BLaER1 treated with 17β-estradiol and CSF1 and Interleukin-3, amounts not matched to agents 10 nM and 100 nM (cell line): ENCODE data around the gene PXMP4.
"Not testable (repeated sequence)": the region's sequence is repeated elsewhere in the genome, so short reads cannot be mapped to it uniquely, and the experiment has no call there.

ENCODE experiments used
- H3K27ac ChIP-seq, 11 experiments: shearing (Covaris generic); formaldehyde crosslinking; 2 replicates each; pipeline ENCODE4 v1.8.1; 2022
- H3K27me3 ChIP-seq, 11 experiments: shearing (Covaris generic); formaldehyde crosslinking; 2 replicates each; pipeline ENCODE4 v1.8.1; 2022
- H3K36me3 ChIP-seq, 11 experiments: shearing (Covaris generic); formaldehyde crosslinking; 2 replicates each; pipeline ENCODE4 v1.8.1; 2022
- H3K4me1 ChIP-seq, 10 experiments: shearing (Covaris generic); formaldehyde crosslinking; 2 replicates each; pipeline ENCODE4 v1.8.1; 2022
- H3K4me2 ChIP-seq, 11 experiments: shearing (Covaris generic); formaldehyde crosslinking; 2 replicates each; pipeline ENCODE4 v1.8.1; 2022
- H3K4me3 ChIP-seq, 10 experiments: shearing (Covaris generic); formaldehyde crosslinking; 2 replicates each; pipeline ENCODE4 v1.8.1; 2022
- H3K9ac ChIP-seq, 11 experiments: shearing (Covaris generic); formaldehyde crosslinking; 2 replicates each; pipeline ENCODE4 v1.8.1; 2022
- H3K9me3 ChIP-seq, 11 experiments: shearing (Covaris generic); formaldehyde crosslinking; replicated peaks in 1 of 11; 2 replicates each; pipeline ENCODE4 v1.8.1; 2022
- H4K20me1 ChIP-seq, 11 experiments: shearing (Covaris generic); formaldehyde crosslinking; 2 replicates each; pipeline ENCODE4 v1.8.1; 2022
- Cebpa-rat ChIP-seq, 11 experiments: shearing (Covaris generic); IDR thresholded peaks; 2 replicates each; pipeline ENCODE4 v1.8.1; 2022

The PXMP4 gene

GRCh38 chr20:33709905-33710541 lies 10.1 kb downstream of the PXMP4 start:
- TF ChIP-seq Cebpa-rat (IDR thresholded peaks at IDR 0.05), result no peak
- Histone ChIP-seq H3K4me2 (no peak overlapping the region), H3K36me3 (no peaks in the 10 kb centered on the region), H3K4me3 (no peak overlapping the region), H3K9me3 (no peaks in the 10 kb centered on the region), H3K9ac (no peak overlapping the region), H4K20me1 (no peaks in the 10 kb centered on the region), H3K27ac (no peak overlapping the region), H3K27me3 (no peaks in the 10 kb centered on the region), H3K4me1 (no peaks in the 10 kb centered on the region; a peak in 1 of 20 replicates)

- no peaks in the 10 kb centered on the region for H4K20me1 ChIP-seq
- no peak for TF ChIP-seq Cebpa-rat (IDR thresholded peaks at IDR 0.05)
- H3K4me1 ChIP-seq, result no peaks in the 10 kb centered on the region; a peak in 1 of 20 replicates
- H3K9ac ChIP-seq, result no peak overlapping the region
- no peaks in the 10 kb centered on the region for H3K36me3 ChIP-seq
- H3K27ac ChIP-seq, result no peak overlapping the region
- H3K4me2 ChIP-seq, result no peak overlapping the region
- H3K4me3 ChIP-seq, result no peak overlapping the region
- no peaks in the 10 kb centered on the region for H3K9me3 ChIP-seq
- H3K27me3 ChIP-seq, result no peaks in the 10 kb centered on the region
Observed at GRCh38 chr20:33709398-33709797, 10.7 kb downstream of the PXMP4 start.

GRCh38 chr20:33707668-33708067 lies 12.4 kb downstream of the PXMP4 start:
- Histone ChIP-seq H4K20me1 (no peaks in the 10 kb centered on the region), H3K27me3 (no peaks in the 10 kb centered on the region), H3K9me3 (no peaks in the 10 kb centered on the region), H3K4me1 (peaks cover 0 to 11% (median 8%) of the 10 kb centered on the region in 10 experiments; a peak in 13 of 20 replicates), H3K36me3 (no peaks in the 10 kb centered on the region), H3K9ac (no peak overlapping the region), H3K4me3 (no peak overlapping the region), H3K27ac (no peak overlapping the region), H3K4me2 (no peak overlapping the region)
- no peak for TF ChIP-seq Cebpa-rat (IDR thresholded peaks at IDR 0.05)

GRCh38 chr20:33704197-33704924 lies 15.7 kb downstream of the PXMP4 start:
- no peak for TF ChIP-seq Cebpa-rat (IDR thresholded peaks at IDR 0.05)
- Histone ChIP-seq H3K36me3 (no peaks in the 10 kb centered on the region), H3K4me3 (no peak overlapping the region), H3K4me1 (peaks cover 0 to 16% (median 9%) of the 10 kb centered on the region in 10 experiments; a peak in 13 of 20 replicates), H3K27ac (no peak overlapping the region), H3K9me3 (peaks cover 15 to 25% (median 19%) of the 10 kb centered on the region in 11 experiments; a peak in 21 of 22 replicates), H3K27me3 (no peaks in the 10 kb centered on the region), H3K9ac (no peak overlapping the region), H3K4me2 (no peak overlapping the region), H4K20me1 (no peaks in the 10 kb centered on the region)

- H3K4me2 ChIP-seq, result peak overlapping the region in 7 of 11 experiments; percentile 19 to 66 (median 38); a peak in 9 of 22 replicates
- TF ChIP-seq Cebpa-rat (IDR thresholded peaks at IDR 0.05), result no peak
- no peaks in the 10 kb centered on the region for H3K36me3 ChIP-seq
- no peaks in the 10 kb centered on the region for H3K27me3 ChIP-seq
- H3K4me3 ChIP-seq, result no peak overlapping the region
- H3K27ac ChIP-seq, result no peak overlapping the region
- peaks cover 19 to 32% (median 25%) of the 10 kb centered on the region in 11 experiments; a peak in 21 of 22 replicates for H3K9me3 ChIP-seq
- H4K20me1 ChIP-seq, result no peaks in the 10 kb centered on the region
- H3K9ac ChIP-seq, result no peak overlapping the region
- peaks cover 0 to 16% (median 9%) of the 10 kb centered on the region in 10 experiments; a peak in 13 of 20 replicates for H3K4me1 ChIP-seq
Observed at GRCh38 chr20:33703498-33704137, 16.5 kb downstream of the PXMP4 start.

- Histone ChIP-seq H3K36me3 (no peaks in the 10 kb centered on the region), H3K4me3 (no peak overlapping the region), H3K4me1 (peaks cover 0 to 16% (median 9%) of the 10 kb centered on the region in 10 experiments; a peak in 13 of 20 replicates), H4K20me1 (no peaks in the 10 kb centered on the region), H3K4me2 (peak overlapping the region in 8 of 11 experiments; percentile 19 to 66 (median 44); a peak in 13 of 22 replicates), H3K9me3 (peaks cover 27 to 40% (median 32%) of the 10 kb centered on the region in 11 experiments), H3K27ac (no peak overlapping the region), H3K27me3 (no peaks in the 10 kb centered on the region), H3K9ac (0 out of 22 replicates have a peak overlapping the region, but pooled peaks of 1 of the 11 experiments have one; percentile 24)
- no peak for TF ChIP-seq Cebpa-rat (IDR thresholded peaks at IDR 0.05)
Observed at GRCh38 chr20:33702861-33703260, 17.2 kb downstream of the PXMP4 start.

GRCh38 chr20:33701629-33702450 lies 18.3 kb downstream of the PXMP4 start:
- Histone ChIP-seq H3K4me3 (no peak overlapping the region), H3K9ac (no peak overlapping the region), H3K4me1 (peaks cover 0 to 21% (median 11%) of the 10 kb centered on the region in 10 experiments; a peak in 14 of 20 replicates), H3K27ac (no peak overlapping the region), H3K27me3 (no peaks in the 10 kb centered on the region), H3K36me3 (no peaks in the 10 kb centered on the region), H4K20me1 (no peaks in the 10 kb centered on the region), H3K4me2 (0 out of 22 replicates have a peak overlapping the region, but pooled peaks of 1 of the 11 experiments have one; percentile 58), H3K9me3 (peaks cover 27 to 43% (median 37%) of the 10 kb centered on the region in 11 experiments)
- no peak for TF ChIP-seq Cebpa-rat (IDR thresholded peaks at IDR 0.05)

GRCh38 chr20:33700696-33701441 lies 19.2 kb downstream of the PXMP4 start:
- Histone ChIP-seq H3K9me3 (peaks cover 27 to 43% (median 37%) of the 10 kb centered on the region in 11 experiments), H3K4me1 (peaks cover 0 to 21% (median 11%) of the 10 kb centered on the region in 10 experiments; a peak in 14 of 20 replicates)
- H3K4me2 ChIP-seq, H3K9ac ChIP-seq, H3K36me3 ChIP-seq, H3K27ac ChIP-seq, H3K27me3 ChIP-seq, H3K4me3 ChIP-seq, H4K20me1 ChIP-seq: not testable (repeated sequence)

GRCh38 chr20:33698966-33699365 lies 21.1 kb downstream of the PXMP4 start:
- H3K9me3 ChIP-seq, result peaks cover 27 to 43% (median 37%) of the 10 kb centered on the region in 11 experiments
- H3K4me1 ChIP-seq, result peaks cover 3 to 39% (median 20%) of the 10 kb centered on the region in 10 experiments; a peak in 18 of 20 replicates
- not testable (repeated sequence) for H3K4me3 ChIP-seq, H3K4me2 ChIP-seq, H3K27me3 ChIP-seq, H3K36me3 ChIP-seq, H3K27ac ChIP-seq, H4K20me1 ChIP-seq, H3K9ac ChIP-seq
